Stimulated activated CD4-positive, alpha-beta T cell treated with anti-CD3 and anti-CD28 coated beads, Interleukin-4, amount 100 ng/mL, for 24 hours (primary cell): ENCODE results near the gene APOBEC4.

ENCODE experiments used
- DNase-seq: peaks from one replicate; pipeline ENCODE4 v3.0.0-alpha.2; 2020

Gene APOBEC4

DNA sequence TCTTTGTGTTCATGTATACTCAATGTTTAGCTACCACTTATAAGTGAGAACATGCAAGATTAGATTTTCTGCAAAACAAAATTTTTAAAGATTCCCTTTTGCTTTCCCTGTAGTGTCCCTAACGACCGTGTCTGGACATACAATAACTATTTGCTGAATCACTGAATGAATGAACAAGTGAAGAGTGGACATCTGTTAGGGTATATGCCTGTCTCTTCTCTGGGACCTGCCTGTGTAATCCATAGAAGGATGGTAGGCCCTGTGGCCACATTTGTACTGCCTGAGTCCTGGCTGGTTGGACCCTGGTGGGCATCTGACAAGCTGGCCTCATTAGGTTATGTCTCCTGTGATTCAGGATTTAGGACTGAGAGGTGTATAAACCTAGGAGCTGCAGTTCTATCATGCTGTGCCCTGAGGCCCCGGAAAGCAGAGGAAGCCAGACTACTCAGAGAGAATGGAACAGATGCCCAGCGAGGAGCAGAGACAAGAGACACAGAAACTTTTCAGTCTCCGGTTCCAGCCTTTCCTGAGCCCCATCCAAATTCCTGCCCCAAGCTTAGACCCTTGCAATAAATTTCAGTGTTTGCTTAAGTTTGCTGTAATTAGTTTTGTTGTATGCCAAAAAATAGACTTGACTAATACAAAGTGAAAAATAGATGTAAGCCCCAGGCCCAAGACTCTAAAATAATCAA is 55.3 kb downstream of the APOBEC4 start:
- DNase-seq, result no peak

DNA sequence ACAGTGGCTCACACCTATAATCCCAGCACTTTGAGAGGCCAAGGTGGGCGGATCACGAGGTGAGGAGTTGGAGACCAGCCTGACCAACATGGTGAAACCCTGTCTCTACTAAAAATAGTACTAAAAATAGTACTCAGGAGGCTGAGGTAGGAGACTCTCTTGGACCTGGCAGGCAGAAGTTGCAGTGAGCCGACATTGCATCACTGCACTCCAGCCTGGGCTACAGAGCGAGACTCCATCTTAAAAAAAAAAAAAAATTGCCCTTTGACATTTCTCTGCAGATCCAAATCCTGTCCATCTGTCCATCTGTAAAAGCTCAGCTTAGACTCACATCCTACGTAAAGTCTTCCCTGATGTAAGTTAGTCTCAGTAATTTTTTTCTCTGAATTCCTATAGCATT is 56.6 kb downstream of the APOBEC4 start:
- no peak for DNase-seq
